Transverse colon (tissue), 4 donors: ENCODE results near the gene EME1. TPM values are rescaled to one million over a fixed set of nuclear protein-coding genes. Genes with fewer than 3 reads are reported as not detected.

Experiments
- DNase-seq: peaks from one replicate; pipeline ENCODE4 v3.0.0-alpha.2; 2019
- H3K27ac ChIP-seq, 4 donors: fragments of 200-600 bp; sonication (generic); 2 replicates each; pipeline ENCODE4 v1.5.1; 2016 to 2018; ENCODE audit warnings: inconsistent platforms in 4 of 4
- H3K27me3 ChIP-seq: fragments of 200-600 bp; sonication (generic); 2 replicates; pipeline ENCODE4 v1.5.1; 2017; ENCODE audit warnings: inconsistent platforms
- H3K36me3 ChIP-seq, 4 donors: fragments of 200-600 bp; sonication (generic); 2 replicates each; pipeline ENCODE4 v1.5.1; 2017 to 2019; ENCODE audit warnings: inconsistent platforms in 4 of 4
- H3K4me1 ChIP-seq, 4 donors: fragments of 200-600 bp; sonication (generic); 2 replicates each; pipeline ENCODE4 v1.5.1; 2017 to 2020; ENCODE audit warnings: inconsistent platforms in 4 of 4
- H3K4me3 ChIP-seq, 4 donors: fragments of 200-600 bp; sonication (generic); 1 replicate in 1 of 4; 2 replicates in 3 of 4; pipeline versions ENCODE4 v1.5.1 to v1.6.1; 2017 to 2019; ENCODE audit warnings: inconsistent platforms in 4 of 4
- H3K9me3 ChIP-seq, 2 donors: fragments of 200-600 bp; sonication (generic); 2 replicates each; pipeline ENCODE4 v1.5.1; 2017 to 2019; ENCODE audit warnings: inconsistent platforms in 2 of 2
- CTCF ChIP-seq, 5 experiments: fragments of 200-600 bp in 3 of 5; fragments of 450-650 bp in 2 of 5; sonication (generic) in 3 of 5; IDR thresholded peaks; 1 replicate in 2 of 5; 2 replicates in 3 of 5; pipeline ENCODE4 v1.5.1; 2016 to 2017; ENCODE audit warnings: antibody characterized with exemption in 5 of 5, inconsistent platforms in 3 of 5, mild to moderate bottlenecking in 2 of 5, moderate library complexity in 1 of 5
- EP300 ChIP-seq: sonication (generic); formaldehyde crosslinking; IDR thresholded peaks from one replicate; pipeline ENCODE4 v1.6.1; 2017; ENCODE audit warnings: antibody characterized with exemption, low read depth
- POLR2A ChIP-seq: fragments of 450-650 bp; IDR thresholded peaks from one replicate; pipeline ENCODE4 v1.6.1; 2016; ENCODE audit warnings: antibody characterized with exemption, mild to moderate bottlenecking, moderate library complexity
- POLR2AphosphoS5 ChIP-seq, 3 donors: sonication (generic); formaldehyde crosslinking; IDR thresholded peaks; one replicate each; pipeline ENCODE4 v1.6.1; 2016; ENCODE audit warnings: antibody characterized with exemption in 3 of 3
- WGBS, 2 donors: methylation state at CpG; one replicate each; pipeline ENCODE4 v1.1.5; 2018; ENCODE audit warnings: low coverage in 1 of 2; 5-methylcytosine and 5-hydroxymethylcytosine counted together
- in situ Hi-C, 4 donors: fragments of 200-750 bp; cut with MboI; loops; one replicate each; pipeline versions ENCODE4 v1.15.0 to v1.15.1; 2017; ENCODE audit warnings: low sequenced_read_pairs in 3 of 4, low pct_ligation_motif_present in 1 of 4, low pct_unique_long_range_greater_than_20kb in 1 of 4
- intact Hi-C: fragments of 100-400 bp; cut with DNase I; formaldehyde crosslinking; loops from one replicate; pipeline ENCODE4 v1.15.1; 2023; ENCODE audit warnings: low total_unique reads
- total RNA-seq, 4 donors: library from RNA; depleted of rRNA; stranded (reverse); fragments of >200 nt; gene quantifications; one replicate each; pipeline ENCODE4 v1.1.0, GENCODE V29; 2016

Gene EME1
- total RNA-seq, 4 donors from 2014 or later: 1.4 to 1.6 TPM; not detected in 2

GRCh38 chr17:50364061-50364458, 9.0 kb upstream of the EME1 start:
- Histone ChIP-seq H3K36me3 (peaks cover 0 to 22% (median 10%) of the 10 kb centered on the region in 4 donors), H3K27ac (no peak overlapping the region), H3K4me1 (peaks cover 0 to 7% (median 6%) of the 10 kb centered on the region in 4 donors), H3K27me3 (no peaks in the 10 kb centered on the region), H3K9me3 (no peaks in the 10 kb centered on the region), H3K4me3 (no peak overlapping the region)
- intact Hi-C loops (no loop called here), in situ Hi-C loops (no loop called here)
- 40% methylated on average over 1 of the region's 4 CpGs; no CpG with 5 or more reads in 1 of the 2 donors for WGBS, 2 donors
- DNase-seq: no peak
- no peak for TF ChIP-seq POLR2A
- TF ChIP-seq CTCF (IDR thresholded peaks at IDR 0.05): no peak
- no peak for TF ChIP-seq EP300
- no peak for TF ChIP-seq POLR2AphosphoS5 (IDR thresholded peaks at IDR 0.05)

- H3K27ac ChIP-seq: no peak overlapping the region
- H3K9me3 ChIP-seq: no peaks in the 10 kb centered on the region
- peaks cover 0 to 29% (median 10%) of the 10 kb centered on the region in 4 donors for H3K36me3 ChIP-seq
- intact Hi-C loops: no loop called here
- H3K4me3 ChIP-seq: no peak overlapping the region
- H3K27me3 ChIP-seq: no peaks in the 10 kb centered on the region
- H3K4me1 ChIP-seq: peaks cover 0 to 7% (median 6%) of the 10 kb centered on the region in 4 donors
- in situ Hi-C loops: no loop called here
- TF ChIP-seq CTCF (IDR thresholded peaks at IDR 0.05) (no peak), POLR2A (no peak), POLR2AphosphoS5 (IDR thresholded peaks at IDR 0.05) (no peak), EP300 (no peak)
- no peak for DNase-seq
- 77% methylated on average over 9 of the region's 9 CpGs; no CpG with 5 or more reads in 1 of the 2 donors for WGBS, 2 donors
These were observed 8.3 kb upstream of the EME1 start for GRCh38 chr17:50364715-50365114.

GRCh38 chr17:50365165-50365564, 7.9 kb upstream of the EME1 start:
- TF ChIP-seq POLR2A (no peak), EP300 (no peak), POLR2AphosphoS5 (IDR thresholded peaks at IDR 0.05) (no peak), CTCF (IDR thresholded peaks at IDR 0.05) (no peak)
- peaks cover 0 to 33% (median 11%) of the 10 kb centered on the region in 4 donors for H3K36me3 ChIP-seq
- intact Hi-C loops: no loop called here
- H3K27me3 ChIP-seq: no peaks in the 10 kb centered on the region
- H3K27ac ChIP-seq: no peak overlapping the region
- H3K9me3 ChIP-seq: no peaks in the 10 kb centered on the region
- 70% methylated on average over 2 of the region's 2 CpGs; no CpG with 5 or more reads in 1 of the 2 donors for WGBS, 2 donors
- peaks cover 0 to 7% (median 6%) of the 10 kb centered on the region in 4 donors for H3K4me1 ChIP-seq
- no peak for DNase-seq
- in situ Hi-C loops: no loop called here
- H3K4me3 ChIP-seq: no peak overlapping the region

GRCh38 chr17:50365649-50366393, 7.2 kb upstream of the EME1 start:
- Histone ChIP-seq H3K27ac (no peak overlapping the region), H3K4me1 (peaks cover 0 to 7% (median 6%) of the 10 kb centered on the region in 4 donors), H3K9me3 (no peaks in the 10 kb centered on the region), H3K27me3 (no peaks in the 10 kb centered on the region), H3K4me3 (no peak overlapping the region), H3K36me3 (peaks cover 0 to 36% (median 13%) of the 10 kb centered on the region in 4 donors)
- no peak for TF ChIP-seq POLR2AphosphoS5 (IDR thresholded peaks at IDR 0.05)
- no peak for TF ChIP-seq POLR2A
- TF ChIP-seq EP300: no peak
- TF ChIP-seq CTCF (IDR thresholded peaks at IDR 0.05): no peak
- in situ Hi-C loops (no loop called here), intact Hi-C loops (no loop called here)
- WGBS, 2 donors: 98% methylated on average over 14 of the region's 14 CpGs; no CpG with 5 or more reads in 1 of the 2 donors
- DNase-seq: no peak
